SK-N-SH (cell line): Measurements from ENCODE around the gene PCP2. TPM values are rescaled to one million over a fixed set of nuclear protein-coding genes. Genes with fewer than 3 reads are reported as not detected.

ENCODE experiments used
- CTCF ChIA-PET: fragments of 300-600, 350-600 bp; formaldehyde crosslinking; extraction: SDS; loops from one replicate; lab custom pipeline; 2021; lab: Yijun Ruan, JAX
- POLR2A ChIA-PET: fragments of 350-600 bp; sonication (Branson Sonifier 250); formaldehyde crosslinking; extraction: SDS; loops from one replicate; lab custom pipeline; 2020; ENCODE audit warnings: antibody characterized with exemption, inconsistent platforms; lab: Yijun Ruan, JAX
- DNase-seq: peaks from one replicate; pipeline ENCODE4 v3.0.0; 2012
- H2AFZ ChIP-seq: fragments of 200-600 bp; sonication (generic); 2 replicates; pipeline ENCODE4 v1.8.1; 2016; ENCODE audit warnings: antibody characterized with exemption, mild to moderate bottlenecking, low read depth
- H3F3A ChIP-seq: fragments of 200-600 bp; sonication (generic); replicated peaks from 2 replicates; pipeline ENCODE3; 2016; ENCODE audit warnings: antibody characterized with exemption, mild to moderate bottlenecking; ENCODE audit not compliant: insufficient read depth
- H3K27ac ChIP-seq, 2 experiments: fragments of 200-500 bp in 1 of 2; fragments of 200-600 bp in 1 of 2; sonication (Bioruptor generic) in 1 of 2; sonication (generic), shearing (Covaris generic) in 1 of 2; 2 replicates each; pipeline versions ENCODE4 v1.5.1 to v1.6.1; 2014 to 2016; ENCODE audit warnings: low read depth in 2 of 2, inconsistent platforms in 1 of 2, low read length in 1 of 2, mild to moderate bottlenecking in 1 of 2, mixed read lengths in 1 of 2
- H3K27me3 ChIP-seq: fragments of 200-600 bp; sonication (generic), shearing (Covaris generic); 2 replicates; pipeline ENCODE4 v1.6.1; 2016; ENCODE audit warnings: mixed run types; ENCODE audit not compliant: insufficient read depth
- H3K36me3 ChIP-seq, 2 experiments: fragments of 200-500 bp in 1 of 2; fragments of 200-600 bp in 1 of 2; sonication (Bioruptor generic) in 1 of 2; sonication (generic) in 1 of 2; replicated peaks in 1 of 2; 2 replicates each; pipeline versions ENCODE3 to v1.5.1; 2014 to 2016; ENCODE audit warnings: low read length in 1 of 2, mild to moderate bottlenecking in 1 of 2; ENCODE audit not compliant: insufficient read depth in 2 of 2, control insufficient read depth in 1 of 2
- H3K4me1 ChIP-seq, 2 experiments: fragments of 200-500 bp in 1 of 2; fragments of 200-600 bp in 1 of 2; sonication (Bioruptor generic) in 1 of 2; sonication (generic), shearing (Covaris generic) in 1 of 2; 2 replicates each; pipeline versions ENCODE4 v1.5.1 to v1.6.1; 2014 to 2016; ENCODE audit warnings: low read depth in 1 of 2, low read length in 1 of 2, mixed run types in 1 of 2; ENCODE audit not compliant: insufficient read depth in 2 of 2, control insufficient read depth in 1 of 2
- H3K4me2 ChIP-seq: fragments of 200-600 bp; sonication (generic), shearing (Covaris generic); 2 replicates; pipeline ENCODE4 v1.6.1; 2017; ENCODE audit warnings: mixed run types
- H3K4me3 ChIP-seq, 2 experiments: fragments of 200-500 bp in 1 of 2; fragments of 200-600 bp in 1 of 2; sonication (Bioruptor generic) in 1 of 2; sonication (generic), shearing (Covaris generic) in 1 of 2; 2 replicates each; pipeline versions ENCODE4 v1.5.1 to v1.8.1; 2014 to 2016; ENCODE audit warnings: low read depth in 2 of 2, inconsistent platforms in 1 of 2, low read length in 1 of 2, mild to moderate bottlenecking in 1 of 2, mixed read lengths in 1 of 2, moderate library complexity in 1 of 2
- H3K79me2 ChIP-seq: fragments of 200-600 bp; sonication (generic); 2 replicates; pipeline ENCODE4 v1.8.1; 2017; ENCODE audit warnings: mild to moderate bottlenecking; ENCODE audit not compliant: insufficient read depth
- H3K9ac ChIP-seq: fragments of 200-600 bp; sonication (generic); 2 replicates; pipeline ENCODE4 v1.6.1; 2017; ENCODE audit warnings: mixed run types
- H3K9me2 ChIP-seq: fragments of 200-600 bp; sonication (generic); 2 replicates; pipeline ENCODE4 v1.6.1; 2017; ENCODE audit warnings: mixed run types
- H3K9me3 ChIP-seq: fragments of 200-600 bp; sonication (generic); 2 replicates; pipeline ENCODE4 v1.6.1; 2017; ENCODE audit warnings: mixed run types, mild to moderate bottlenecking, moderate library complexity
- H4K20me1 ChIP-seq: fragments of 200-600 bp; sonication (generic); 2 replicates; pipeline ENCODE4 v1.6.1; 2017; ENCODE audit warnings: mild to moderate bottlenecking, mixed run types; ENCODE audit not compliant: insufficient read depth
- CTCF ChIP-seq: fragments of 200-600 bp; sonication (generic); IDR thresholded peaks from 2 replicates; pipeline ENCODE4 v1.6.1; 2017; ENCODE audit warnings: antibody characterized with exemption, mild to moderate bottlenecking, moderate library complexity
- ELF1 ChIP-seq: IDR thresholded peaks from 2 replicates; pipeline ENCODE4 v1.4.0; 2012
- EP300 ChIP-seq, 2 experiments: IDR thresholded peaks; 2 replicates each; pipeline versions ENCODE4 v1.4.0 to v1.6.1; 2012; ENCODE audit warnings: borderline replicate concordance in 1 of 2, low read depth in 1 of 2, low read length in 1 of 2
- EZH2phosphoT487 ChIP-seq: fragments of 200-600 bp; sonication (generic); IDR thresholded peaks from 2 replicates; pipeline ENCODE4 v1.6.1; 2017; ENCODE audit warnings: low read depth, mixed run types, mild to moderate bottlenecking, antibody characterized with exemption, moderate library complexity, borderline replicate concordance
- FOXM1 ChIP-seq: IDR thresholded peaks from 2 replicates; pipeline ENCODE4 v1.4.0; 2012; ENCODE audit warnings: low read depth, mild to moderate bottlenecking
- JUND ChIP-seq: IDR thresholded peaks from 2 replicates; pipeline ENCODE4 v1.4.0; 2012
- MEF2A ChIP-seq: IDR thresholded peaks from 2 replicates; pipeline ENCODE4 v1.4.0; 2012; ENCODE audit warnings: low read depth, borderline replicate concordance
- MXI1 ChIP-seq: IDR thresholded peaks from 2 replicates; pipeline ENCODE4 v1.6.1; 2012; ENCODE audit warnings: mild to moderate bottlenecking, low read depth, low read length, improper control_type of control experiment
- NFIC ChIP-seq: IDR thresholded peaks from 2 replicates; pipeline ENCODE4 v1.4.0; 2012; ENCODE audit warnings: borderline replicate concordance
- POLR2AphosphoS5 ChIP-seq: IDR thresholded peaks from 2 replicates; pipeline ENCODE4 v1.6.1; 2012; ENCODE audit warnings: low read depth, low read length
- RXRA ChIP-seq: IDR thresholded peaks from 2 replicates; pipeline ENCODE4 v1.4.0; 2012; ENCODE audit warnings: low read depth, mild to moderate bottlenecking, borderline replicate concordance
- SMC3 ChIP-seq: IDR thresholded peaks from 2 replicates; pipeline ENCODE4 v1.6.1; 2012; ENCODE audit warnings: low read depth, low read length, improper control_type of control experiment
- TCF12 ChIP-seq: IDR thresholded peaks from 2 replicates; pipeline ENCODE4 v1.4.0; 2012
- TEAD4 ChIP-seq: IDR thresholded peaks from 2 replicates; pipeline ENCODE4 v1.4.0; 2012; ENCODE audit warnings: mild to moderate bottlenecking, borderline replicate concordance; ENCODE audit not compliant: insufficient read depth
- ZBTB33 ChIP-seq: IDR thresholded peaks from 2 replicates; pipeline ENCODE4 v1.4.0; 2012; ENCODE audit warnings: low read depth, borderline replicate concordance
- WGBS: methylation state at CpG from one replicate; pipeline ENCODE4 v1.1.6; 2017; ENCODE audit warnings: low lambda C conversion rate; 5-methylcytosine and 5-hydroxymethylcytosine counted together
- polyA plus RNA-seq, 3 experiments: library from polyadenylated mRNA; depleted of rRNA; stranded (reverse); fragments of >200 nt; gene quantifications; 2 replicates each; pipeline ENCODE4 v1.2.3, GENCODE V29; 2012
- TF ChIP-seq, protein P1 (sequence below): IDR thresholded peaks from 2 replicates; pipeline ENCODE4 v1.6.1; 2012; ENCODE audit warnings: mild to moderate bottlenecking, low read depth, low read length, moderate library complexity
- TF ChIP-seq, protein P2 (sequence below): IDR thresholded peaks from 2 replicates; pipeline ENCODE4 v1.4.0; 2012; ENCODE audit warnings: low read depth
- TF ChIP-seq, protein P3 (sequence below): IDR thresholded peaks from 2 replicates; pipeline ENCODE4 v1.4.0; 2012; ENCODE audit warnings: low read depth, borderline replicate concordance
- TF ChIP-seq, protein P4 (sequence below): IDR thresholded peaks from 2 replicates; pipeline ENCODE4; 2012
- TF ChIP-seq, protein P5 (sequence below): fragments of 150-350 bp; IDR thresholded peaks from 2 replicates; pipeline ENCODE4 v1.6.1; 2017; ENCODE audit warnings: antibody characterized with exemption, low read length, low read depth, borderline replicate concordance

PCP2 gene
- polyA plus RNA-seq, 1 of the 3 experiments (the other 2 are of a cell fraction), result not detected

DNA sequence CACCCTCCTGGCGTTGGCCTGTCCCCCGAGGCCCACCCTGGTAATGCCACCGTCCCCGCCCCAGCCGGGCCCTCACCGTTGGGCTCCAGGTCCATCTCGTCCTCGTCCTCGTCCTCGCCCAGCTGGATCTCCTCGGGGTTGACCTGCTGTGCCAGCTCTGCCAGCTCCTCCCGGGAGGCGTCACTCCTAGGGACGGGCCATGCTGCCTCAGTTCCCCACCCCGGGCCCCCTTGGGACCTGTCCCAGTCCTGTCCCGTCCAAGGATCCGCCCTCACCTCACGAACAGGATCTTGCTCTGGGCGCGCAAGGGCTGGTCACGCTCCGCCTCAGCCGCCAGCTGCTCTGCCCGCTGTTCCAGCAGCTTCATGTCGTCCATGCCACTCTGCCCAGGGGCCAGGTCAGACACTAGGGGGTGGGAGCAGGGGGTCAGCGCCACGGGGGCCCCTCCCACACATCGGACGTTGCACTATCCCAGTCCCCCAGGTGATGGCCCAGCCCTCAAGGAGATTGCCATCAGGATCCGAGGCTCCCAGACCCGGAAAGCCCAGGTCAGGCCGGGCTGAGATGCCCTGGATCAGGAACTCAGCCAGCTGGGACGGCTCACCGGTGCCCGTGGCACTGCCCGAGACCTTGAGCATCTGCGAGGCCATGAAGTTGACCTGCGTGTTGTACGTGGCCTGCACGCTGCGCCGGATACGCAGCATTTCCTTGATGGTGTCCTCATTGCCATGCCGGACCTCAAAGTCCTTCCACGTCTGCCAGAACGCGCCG is 13.7 kb downstream of the PCP2 start:
- 83% methylated on average over 23 of the region's 48 CpGs for WGBS
- DNase-seq, result no peak

More for the DNA sequence above, 13.7 kb downstream of the PCP2 start:
- Histone ChIP-seq H3K9me3 (no peaks in the 10 kb centered on the region), H3K4me2 (no peak overlapping the region), H3K27me3 (no peaks in the 10 kb centered on the region), H3K9ac (no peak overlapping the region), H3F3A (peaks cover 4% of the 10 kb centered on the region), H3K4me1 (peaks cover 0 to 42% of the 10 kb centered on the region in 2 experiments; a peak in 1 of 4 replicates), H3K79me2 (no peaks in the 10 kb centered on the region), H2AFZ (no peak overlapping the region), H3K27ac (peak overlapping the region in 1 of 2 experiments; percentile 98; a peak in 2 of 4 replicates), H3K4me3 (no peak overlapping the region; a peak in 1 of 4 replicates), H3K9me2 (no peaks in the 10 kb centered on the region), H4K20me1 (no peaks in the 10 kb centered on the region), H3K36me3 (peaks cover 3 to 45% of the 10 kb centered on the region in 2 experiments)
- CTCF ChIA-PET, result interaction anchor here (1.2 to 4.1 kb wide), 7 partner anchors 11 to 180 kb away, joined by 3 to 40 read pairs (median 8); partner anchors contain the start of genes PET100, TRAPPC5 and XAB2
- POLR2A ChIA-PET, result interaction anchor here (1.4 to 2.6 kb wide), 6 partner anchors 10 to 52 kb away, joined by 3 to 16 read pairs (median 5); partner anchors contain the start of genes CAMSAP3, PCP2, PET100 and XAB2
- TF ChIP-seq TEAD4, result no peak
- no peak for TF ChIP-seq JUND
- TF ChIP-seq, protein P1, sequence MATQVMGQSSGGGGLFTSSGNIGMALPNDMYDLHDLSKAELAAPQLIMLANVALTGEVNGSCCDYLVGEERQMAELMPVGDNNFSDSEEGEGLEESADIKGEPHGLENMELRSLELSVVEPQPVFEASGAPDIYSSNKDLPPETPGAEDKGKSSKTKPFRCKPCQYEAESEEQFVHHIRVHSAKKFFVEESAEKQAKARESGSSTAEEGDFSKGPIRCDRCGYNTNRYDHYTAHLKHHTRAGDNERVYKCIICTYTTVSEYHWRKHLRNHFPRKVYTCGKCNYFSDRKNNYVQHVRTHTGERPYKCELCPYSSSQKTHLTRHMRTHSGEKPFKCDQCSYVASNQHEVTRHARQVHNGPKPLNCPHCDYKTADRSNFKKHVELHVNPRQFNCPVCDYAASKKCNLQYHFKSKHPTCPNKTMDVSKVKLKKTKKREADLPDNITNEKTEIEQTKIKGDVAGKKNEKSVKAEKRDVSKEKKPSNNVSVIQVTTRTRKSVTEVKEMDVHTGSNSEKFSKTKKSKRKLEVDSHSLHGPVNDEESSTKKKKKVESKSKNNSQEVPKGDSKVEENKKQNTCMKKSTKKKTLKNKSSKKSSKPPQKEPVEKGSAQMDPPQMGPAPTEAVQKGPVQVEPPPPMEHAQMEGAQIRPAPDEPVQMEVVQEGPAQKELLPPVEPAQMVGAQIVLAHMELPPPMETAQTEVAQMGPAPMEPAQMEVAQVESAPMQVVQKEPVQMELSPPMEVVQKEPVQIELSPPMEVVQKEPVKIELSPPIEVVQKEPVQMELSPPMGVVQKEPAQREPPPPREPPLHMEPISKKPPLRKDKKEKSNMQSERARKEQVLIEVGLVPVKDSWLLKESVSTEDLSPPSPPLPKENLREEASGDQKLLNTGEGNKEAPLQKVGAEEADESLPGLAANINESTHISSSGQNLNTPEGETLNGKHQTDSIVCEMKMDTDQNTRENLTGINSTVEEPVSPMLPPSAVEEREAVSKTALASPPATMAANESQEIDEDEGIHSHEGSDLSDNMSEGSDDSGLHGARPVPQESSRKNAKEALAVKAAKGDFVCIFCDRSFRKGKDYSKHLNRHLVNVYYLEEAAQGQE, result no peak
- no peak for TF ChIP-seq SMC3
- no peak for TF ChIP-seq TCF12
- TF ChIP-seq, protein P2, sequence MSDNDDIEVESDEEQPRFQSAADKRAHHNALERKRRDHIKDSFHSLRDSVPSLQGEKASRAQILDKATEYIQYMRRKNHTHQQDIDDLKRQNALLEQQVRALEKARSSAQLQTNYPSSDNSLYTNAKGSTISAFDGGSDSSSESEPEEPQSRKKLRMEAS, result no peak
- TF ChIP-seq EZH2phosphoT487, result no peak
- no peak for TF ChIP-seq RXRA
- TF ChIP-seq FOXM1, result no peak
- no peak for TF ChIP-seq CTCF
- TF ChIP-seq NFIC, result no peak
- TF ChIP-seq MXI1, result no peak
- TF ChIP-seq MEF2A, result no peak
- TF ChIP-seq ZBTB33, result no peak
- TF ChIP-seq, protein P3, sequence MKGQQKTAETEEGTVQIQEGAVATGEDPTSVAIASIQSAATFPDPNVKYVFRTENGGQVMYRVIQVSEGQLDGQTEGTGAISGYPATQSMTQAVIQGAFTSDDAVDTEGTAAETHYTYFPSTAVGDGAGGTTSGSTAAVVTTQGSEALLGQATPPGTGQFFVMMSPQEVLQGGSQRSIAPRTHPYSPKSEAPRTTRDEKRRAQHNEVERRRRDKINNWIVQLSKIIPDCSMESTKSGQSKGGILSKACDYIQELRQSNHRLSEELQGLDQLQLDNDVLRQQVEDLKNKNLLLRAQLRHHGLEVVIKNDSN, result no peak
- TF ChIP-seq, protein P4, sequence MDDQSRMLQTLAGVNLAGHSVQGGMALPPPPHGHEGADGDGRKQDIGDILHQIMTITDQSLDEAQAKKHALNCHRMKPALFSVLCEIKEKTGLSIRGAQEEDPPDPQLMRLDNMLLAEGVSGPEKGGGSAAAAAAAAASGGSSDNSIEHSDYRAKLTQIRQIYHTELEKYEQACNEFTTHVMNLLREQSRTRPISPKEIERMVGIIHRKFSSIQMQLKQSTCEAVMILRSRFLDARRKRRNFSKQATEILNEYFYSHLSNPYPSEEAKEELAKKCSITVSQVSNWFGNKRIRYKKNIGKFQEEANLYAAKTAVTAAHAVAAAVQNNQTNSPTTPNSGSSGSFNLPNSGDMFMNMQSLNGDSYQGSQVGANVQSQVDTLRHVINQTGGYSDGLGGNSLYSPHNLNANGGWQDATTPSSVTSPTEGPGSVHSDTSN, result no peak
- no peak for TF ChIP-seq POLR2AphosphoS5
- TF ChIP-seq, protein P5, sequence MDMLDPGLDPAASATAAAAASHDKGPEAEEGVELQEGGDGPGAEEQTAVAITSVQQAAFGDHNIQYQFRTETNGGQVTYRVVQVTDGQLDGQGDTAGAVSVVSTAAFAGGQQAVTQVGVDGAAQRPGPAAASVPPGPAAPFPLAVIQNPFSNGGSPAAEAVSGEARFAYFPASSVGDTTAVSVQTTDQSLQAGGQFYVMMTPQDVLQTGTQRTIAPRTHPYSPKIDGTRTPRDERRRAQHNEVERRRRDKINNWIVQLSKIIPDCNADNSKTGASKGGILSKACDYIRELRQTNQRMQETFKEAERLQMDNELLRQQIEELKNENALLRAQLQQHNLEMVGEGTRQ, result no peak
- no peak for TF ChIP-seq EP300 (IDR thresholded peaks at IDR 0.05; ENCODE audit: borderline replicate concordance in 1 of 2, low read depth in 1 of 2, low read length in 1 of 2)
- no peak for TF ChIP-seq ELF1
